Measurements from ENCODE around the gene ZBBX. TPM values are rescaled to one million over a fixed set of nuclear protein-coding genes. Genes with fewer than 3 reads are reported as not detected.

The ZBBX gene
- total RNA-seq, 1 experiment from 2014 or later = not detected

DNA sequence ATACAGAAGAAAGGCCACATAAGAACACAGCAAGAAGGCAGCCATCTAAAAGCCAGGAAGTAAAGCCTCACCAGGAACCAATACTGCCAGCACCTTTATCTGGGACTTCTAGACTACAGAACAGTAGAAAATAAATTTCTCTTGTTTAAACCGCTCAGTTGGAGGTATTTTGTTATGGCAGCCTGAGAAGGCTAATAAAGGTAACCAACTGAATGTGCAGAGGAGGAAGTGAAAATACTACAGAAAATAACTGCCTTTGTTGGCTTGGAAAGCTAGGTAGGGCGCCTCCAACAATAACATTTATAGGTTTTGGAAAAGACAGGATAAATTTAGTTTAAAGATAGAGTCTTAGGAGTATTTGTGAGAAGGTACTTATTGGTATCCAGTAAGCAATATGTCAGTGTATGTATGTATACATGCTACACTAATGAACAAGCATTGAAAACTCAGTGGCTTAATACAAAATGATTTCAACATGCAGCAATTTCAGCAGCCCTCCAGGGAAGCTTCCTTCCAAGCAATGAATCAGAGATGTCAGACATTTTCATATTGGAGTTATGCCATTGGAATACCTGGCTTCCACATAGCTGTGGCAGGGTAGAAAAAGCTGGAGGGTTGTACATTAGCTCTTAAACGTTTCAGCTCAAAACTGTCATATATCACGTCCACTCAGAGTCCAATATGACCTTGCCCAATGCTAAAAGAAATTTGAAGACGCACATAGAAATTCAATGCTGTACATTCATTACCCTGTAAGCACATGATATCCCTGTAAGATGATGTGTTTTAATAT is 48.9 kb downstream of the ZBBX start:
- Histone ChIP-seq H3K36me3 (ENCODE audit: insufficient read depth, low read length, poor library complexity, severe bottlenecking) (no peaks in the 10 kb centered on the region), H3K4me1 (ENCODE audit: insufficient read depth, low read length, poor library complexity, severe bottlenecking) (no peaks in the 10 kb centered on the region), H3K27ac (ENCODE audit: low read depth, low read length, poor library complexity, severe bottlenecking) (no peak overlapping the region), H3K4me3 (ENCODE audit: low read depth, low read length, poor library complexity, severe bottlenecking) (no peak overlapping the region), H3K9me3 (ENCODE audit: low read depth, low read length, poor library complexity, severe bottlenecking) (no peaks in the 10 kb centered on the region), H3K27me3 (replicated peaks; ENCODE audit: insufficient read depth, low read depth, low read length, poor library complexity) (no peaks in the 10 kb centered on the region)
- CTCF ChIA-PET = no interaction called here
- TF ChIP-seq, protein P1, sequence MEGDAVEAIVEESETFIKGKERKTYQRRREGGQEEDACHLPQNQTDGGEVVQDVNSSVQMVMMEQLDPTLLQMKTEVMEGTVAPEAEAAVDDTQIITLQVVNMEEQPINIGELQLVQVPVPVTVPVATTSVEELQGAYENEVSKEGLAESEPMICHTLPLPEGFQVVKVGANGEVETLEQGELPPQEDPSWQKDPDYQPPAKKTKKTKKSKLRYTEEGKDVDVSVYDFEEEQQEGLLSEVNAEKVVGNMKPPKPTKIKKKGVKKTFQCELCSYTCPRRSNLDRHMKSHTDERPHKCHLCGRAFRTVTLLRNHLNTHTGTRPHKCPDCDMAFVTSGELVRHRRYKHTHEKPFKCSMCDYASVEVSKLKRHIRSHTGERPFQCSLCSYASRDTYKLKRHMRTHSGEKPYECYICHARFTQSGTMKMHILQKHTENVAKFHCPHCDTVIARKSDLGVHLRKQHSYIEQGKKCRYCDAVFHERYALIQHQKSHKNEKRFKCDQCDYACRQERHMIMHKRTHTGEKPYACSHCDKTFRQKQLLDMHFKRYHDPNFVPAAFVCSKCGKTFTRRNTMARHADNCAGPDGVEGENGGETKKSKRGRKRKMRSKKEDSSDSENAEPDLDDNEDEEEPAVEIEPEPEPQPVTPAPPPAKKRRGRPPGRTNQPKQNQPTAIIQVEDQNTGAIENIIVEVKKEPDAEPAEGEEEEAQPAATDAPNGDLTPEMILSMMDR (conservative IDR thresholded peaks at IDR 0.05; ENCODE audit: low read depth, low read length) = no peak
- TF ChIP-seq EZH2 (IDR thresholded peaks at IDR 0.05; ENCODE audit: borderline replicate concordance, low read depth, low read length, poor library complexity, severe bottlenecking) = no peak
- POLR2A ChIA-PET (ENCODE audit: low non-redundant PET) = no interaction called here
- intact Hi-C loops (cut with micrococcal nuclease; ENCODE audit: unreplicated experiment) = no loop called here
- DNase-seq (ENCODE audit: low spot score) = no peak
- BruUV-seq (replicated peaks) = no TSS peak

DNA sequence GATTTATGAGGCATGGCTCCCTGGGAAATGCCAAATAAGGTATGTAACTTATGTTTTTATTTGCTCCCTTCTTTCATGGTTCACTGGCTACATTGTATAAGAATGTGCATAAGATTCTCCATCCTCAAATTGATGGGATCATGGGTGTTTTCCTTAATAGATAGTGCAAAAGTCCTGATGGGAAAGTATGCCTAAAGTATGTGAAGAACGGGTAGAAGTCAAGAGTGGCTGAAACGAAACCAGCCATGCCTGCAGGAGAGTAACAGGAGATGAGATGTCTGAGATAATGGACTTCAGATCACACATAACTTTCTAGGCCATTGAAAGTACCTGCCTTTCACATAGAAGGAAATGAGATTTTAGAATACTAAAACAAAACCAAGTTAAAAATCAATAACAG is 56.5 kb downstream of the ZBBX start:
- H3K4me3 ChIP-seq (ENCODE audit: low read depth, low read length, poor library complexity, severe bottlenecking) = no peak overlapping the region
- POLR2A ChIA-PET (ENCODE audit: low non-redundant PET) = no interaction called here
- CTCF ChIA-PET = no interaction called here
- no peak overlapping the region for H3K27ac ChIP-seq (ENCODE audit: low read depth, low read length, poor library complexity, severe bottlenecking)
- no peak for DNase-seq (ENCODE audit: low spot score)
- no peaks in the 10 kb centered on the region for H3K4me1 ChIP-seq (ENCODE audit: insufficient read depth, low read length, poor library complexity, severe bottlenecking)
- intact Hi-C loops (cut with micrococcal nuclease; ENCODE audit: unreplicated experiment) = no loop called here
- TF ChIP-seq, protein P1 (conservative IDR thresholded peaks at IDR 0.05; ENCODE audit: low read depth, low read length) = no peak
- TF ChIP-seq EZH2 (IDR thresholded peaks at IDR 0.05; ENCODE audit: borderline replicate concordance, low read depth, low read length, poor library complexity, severe bottlenecking) = no peak
- no peaks in the 10 kb centered on the region for H3K36me3 ChIP-seq (ENCODE audit: insufficient read depth, low read length, poor library complexity, severe bottlenecking)
- BruUV-seq (replicated peaks) = no TSS peak
- no peaks in the 10 kb centered on the region for H3K27me3 ChIP-seq (replicated peaks; ENCODE audit: insufficient read depth, low read depth, low read length, poor library complexity)
- no peaks in the 10 kb centered on the region for H3K9me3 ChIP-seq (ENCODE audit: low read depth, low read length, poor library complexity, severe bottlenecking)

DNA sequence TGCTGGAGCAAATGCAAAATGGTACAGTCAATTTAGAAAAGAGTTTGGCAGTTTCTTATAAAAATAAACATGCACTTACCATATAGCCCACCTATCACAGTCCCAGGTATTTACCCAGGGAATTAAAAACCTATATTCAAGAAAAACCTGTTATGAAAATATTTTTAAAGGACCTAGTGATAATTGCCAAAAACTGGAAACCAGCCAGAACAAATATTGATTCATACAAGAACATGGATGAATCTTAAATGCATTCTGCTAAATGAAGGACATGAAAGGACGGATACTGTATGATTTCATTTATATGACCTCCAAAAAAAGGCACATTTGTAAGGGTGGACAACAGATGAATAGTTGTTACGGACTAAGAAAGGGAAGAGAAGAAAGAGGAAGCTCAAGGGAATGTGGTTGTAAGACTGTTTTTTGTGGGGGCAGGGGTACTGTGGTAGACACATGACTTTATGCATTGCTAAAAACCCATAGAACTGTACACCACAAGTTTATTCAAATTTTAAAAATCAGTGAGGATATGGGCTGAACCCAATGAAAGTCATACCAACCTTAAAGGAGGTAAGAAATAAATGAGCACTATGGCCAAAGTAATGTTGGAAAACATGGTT is 61.0 kb downstream of the ZBBX start:
- no peaks in the 10 kb centered on the region for H3K36me3 ChIP-seq (ENCODE audit: insufficient read depth, low read length, poor library complexity, severe bottlenecking)
- BruUV-seq (replicated peaks) = no TSS peak
- no peaks in the 10 kb centered on the region for H3K9me3 ChIP-seq (ENCODE audit: low read depth, low read length, poor library complexity, severe bottlenecking)
- ChIA-PET POLR2A (ENCODE audit: low non-redundant PET) (no interaction called here), CTCF (no interaction called here)
- H3K4me3 ChIP-seq (ENCODE audit: low read depth, low read length, poor library complexity, severe bottlenecking) = no peak overlapping the region
- no peaks in the 10 kb centered on the region for H3K4me1 ChIP-seq (ENCODE audit: insufficient read depth, low read length, poor library complexity, severe bottlenecking)
- no peak for DNase-seq (ENCODE audit: low spot score)
- H3K27me3 ChIP-seq (replicated peaks; ENCODE audit: insufficient read depth, low read depth, low read length, poor library complexity) = no peaks in the 10 kb centered on the region
- intact Hi-C loops (cut with micrococcal nuclease; ENCODE audit: unreplicated experiment) = no loop called here
- TF ChIP-seq, protein P1 (conservative IDR thresholded peaks at IDR 0.05; ENCODE audit: low read depth, low read length) = no peak
- TF ChIP-seq EZH2 (IDR thresholded peaks at IDR 0.05; ENCODE audit: borderline replicate concordance, low read depth, low read length, poor library complexity, severe bottlenecking) = no peak
- H3K27ac ChIP-seq (ENCODE audit: low read depth, low read length, poor library complexity, severe bottlenecking) = no peak overlapping the region
